ENCODE measurements around the gene MAN1C1.

The MAN1C1 gene

DNA sequence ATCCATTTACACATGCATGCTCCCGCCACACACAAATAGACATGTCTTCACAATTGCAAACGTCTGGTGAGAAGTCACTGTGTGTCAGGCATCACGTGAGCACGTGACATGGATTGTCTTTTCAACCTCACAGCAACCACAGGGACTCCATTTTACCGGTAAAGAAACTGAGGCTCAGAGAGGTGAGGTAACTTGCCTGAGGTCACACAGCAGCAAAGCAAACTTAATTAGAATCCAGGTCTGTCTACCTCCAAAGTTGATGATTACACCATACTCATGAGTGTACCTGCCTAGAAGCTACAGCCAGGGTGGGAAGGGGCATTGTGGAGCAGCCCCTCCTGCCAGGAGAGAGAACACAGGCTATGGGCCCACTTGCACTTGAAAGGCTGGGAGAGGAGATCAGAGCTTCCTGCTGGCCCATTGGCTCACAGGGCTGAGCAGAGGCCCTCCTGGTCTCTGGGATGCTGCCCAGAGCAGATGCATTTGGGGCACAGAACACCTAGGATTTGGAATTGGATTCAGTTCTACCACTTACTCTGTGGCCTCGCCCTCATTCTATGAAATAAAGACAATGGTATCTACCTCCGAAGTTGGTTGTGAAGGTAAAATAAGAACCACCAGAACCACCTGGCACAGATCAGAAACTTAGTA is 139.0 kb downstream of the MAN1C1 start:
- TF ChIP-seq TEAD4 (IDR thresholded peaks at IDR 0.05) (no peak), CEBPB (IDR thresholded peaks at IDR 0.05) (no peak), CREB1 (IDR thresholded peaks at IDR 0.05; ENCODE audit: low read depth) (no peak), EGR1 (IDR thresholded peaks at IDR 0.05) (no peak), YY1 (IDR thresholded peaks at IDR 0.05; ENCODE audit: low read depth) (no peak), NFIC (IDR thresholded peaks at IDR 0.05) (no peak), TAF1 (IDR thresholded peaks at IDR 0.05; ENCODE audit: low read depth) (no peak), FOXM1 (IDR thresholded peaks at IDR 0.05; ENCODE audit: borderline replicate concordance, low read depth) (no peak), RAD21 (IDR thresholded peaks at IDR 0.05; ENCODE audit: low read depth) (no peak), EP300 (IDR thresholded peaks at IDR 0.05; ENCODE audit: borderline replicate concordance) (no peak), TCF12 (IDR thresholded peaks at IDR 0.05; ENCODE audit: low read depth) (no peak), ZBTB7A (IDR thresholded peaks at IDR 0.05; ENCODE audit: low read depth) (no peak)
- TF ChIP-seq, protein P1, sequence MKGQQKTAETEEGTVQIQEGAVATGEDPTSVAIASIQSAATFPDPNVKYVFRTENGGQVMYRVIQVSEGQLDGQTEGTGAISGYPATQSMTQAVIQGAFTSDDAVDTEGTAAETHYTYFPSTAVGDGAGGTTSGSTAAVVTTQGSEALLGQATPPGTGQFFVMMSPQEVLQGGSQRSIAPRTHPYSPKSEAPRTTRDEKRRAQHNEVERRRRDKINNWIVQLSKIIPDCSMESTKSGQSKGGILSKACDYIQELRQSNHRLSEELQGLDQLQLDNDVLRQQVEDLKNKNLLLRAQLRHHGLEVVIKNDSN (IDR thresholded peaks at IDR 0.05), result no peak
- TF ChIP-seq, protein P2, sequence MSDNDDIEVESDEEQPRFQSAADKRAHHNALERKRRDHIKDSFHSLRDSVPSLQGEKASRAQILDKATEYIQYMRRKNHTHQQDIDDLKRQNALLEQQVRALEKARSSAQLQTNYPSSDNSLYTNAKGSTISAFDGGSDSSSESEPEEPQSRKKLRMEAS (IDR thresholded peaks at IDR 0.05), result no peak
- TF ChIP-seq, protein P3, sequence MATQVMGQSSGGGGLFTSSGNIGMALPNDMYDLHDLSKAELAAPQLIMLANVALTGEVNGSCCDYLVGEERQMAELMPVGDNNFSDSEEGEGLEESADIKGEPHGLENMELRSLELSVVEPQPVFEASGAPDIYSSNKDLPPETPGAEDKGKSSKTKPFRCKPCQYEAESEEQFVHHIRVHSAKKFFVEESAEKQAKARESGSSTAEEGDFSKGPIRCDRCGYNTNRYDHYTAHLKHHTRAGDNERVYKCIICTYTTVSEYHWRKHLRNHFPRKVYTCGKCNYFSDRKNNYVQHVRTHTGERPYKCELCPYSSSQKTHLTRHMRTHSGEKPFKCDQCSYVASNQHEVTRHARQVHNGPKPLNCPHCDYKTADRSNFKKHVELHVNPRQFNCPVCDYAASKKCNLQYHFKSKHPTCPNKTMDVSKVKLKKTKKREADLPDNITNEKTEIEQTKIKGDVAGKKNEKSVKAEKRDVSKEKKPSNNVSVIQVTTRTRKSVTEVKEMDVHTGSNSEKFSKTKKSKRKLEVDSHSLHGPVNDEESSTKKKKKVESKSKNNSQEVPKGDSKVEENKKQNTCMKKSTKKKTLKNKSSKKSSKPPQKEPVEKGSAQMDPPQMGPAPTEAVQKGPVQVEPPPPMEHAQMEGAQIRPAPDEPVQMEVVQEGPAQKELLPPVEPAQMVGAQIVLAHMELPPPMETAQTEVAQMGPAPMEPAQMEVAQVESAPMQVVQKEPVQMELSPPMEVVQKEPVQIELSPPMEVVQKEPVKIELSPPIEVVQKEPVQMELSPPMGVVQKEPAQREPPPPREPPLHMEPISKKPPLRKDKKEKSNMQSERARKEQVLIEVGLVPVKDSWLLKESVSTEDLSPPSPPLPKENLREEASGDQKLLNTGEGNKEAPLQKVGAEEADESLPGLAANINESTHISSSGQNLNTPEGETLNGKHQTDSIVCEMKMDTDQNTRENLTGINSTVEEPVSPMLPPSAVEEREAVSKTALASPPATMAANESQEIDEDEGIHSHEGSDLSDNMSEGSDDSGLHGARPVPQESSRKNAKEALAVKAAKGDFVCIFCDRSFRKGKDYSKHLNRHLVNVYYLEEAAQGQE (IDR thresholded peaks at IDR 0.05; ENCODE audit: low read depth), result no peak

- TF ChIP-seq FOXM1 (IDR thresholded peaks at IDR 0.05; ENCODE audit: borderline replicate concordance, low read depth) (no peak), TAF1 (IDR thresholded peaks at IDR 0.05; ENCODE audit: low read depth) (no peak), EGR1 (IDR thresholded peaks at IDR 0.05) (no peak), YY1 (IDR thresholded peaks at IDR 0.05; ENCODE audit: low read depth) (no peak), TCF12 (IDR thresholded peaks at IDR 0.05; ENCODE audit: low read depth) (no peak), ZBTB7A (IDR thresholded peaks at IDR 0.05; ENCODE audit: low read depth) (no peak)
- TF ChIP-seq, protein P1 (IDR thresholded peaks at IDR 0.05), result no peak
- TF ChIP-seq, protein P3 (IDR thresholded peaks at IDR 0.05; ENCODE audit: low read depth), result no peak
These were observed 139.6 kb downstream of the MAN1C1 start for GRCh38 chr1:25756215-25756614.

DNA sequence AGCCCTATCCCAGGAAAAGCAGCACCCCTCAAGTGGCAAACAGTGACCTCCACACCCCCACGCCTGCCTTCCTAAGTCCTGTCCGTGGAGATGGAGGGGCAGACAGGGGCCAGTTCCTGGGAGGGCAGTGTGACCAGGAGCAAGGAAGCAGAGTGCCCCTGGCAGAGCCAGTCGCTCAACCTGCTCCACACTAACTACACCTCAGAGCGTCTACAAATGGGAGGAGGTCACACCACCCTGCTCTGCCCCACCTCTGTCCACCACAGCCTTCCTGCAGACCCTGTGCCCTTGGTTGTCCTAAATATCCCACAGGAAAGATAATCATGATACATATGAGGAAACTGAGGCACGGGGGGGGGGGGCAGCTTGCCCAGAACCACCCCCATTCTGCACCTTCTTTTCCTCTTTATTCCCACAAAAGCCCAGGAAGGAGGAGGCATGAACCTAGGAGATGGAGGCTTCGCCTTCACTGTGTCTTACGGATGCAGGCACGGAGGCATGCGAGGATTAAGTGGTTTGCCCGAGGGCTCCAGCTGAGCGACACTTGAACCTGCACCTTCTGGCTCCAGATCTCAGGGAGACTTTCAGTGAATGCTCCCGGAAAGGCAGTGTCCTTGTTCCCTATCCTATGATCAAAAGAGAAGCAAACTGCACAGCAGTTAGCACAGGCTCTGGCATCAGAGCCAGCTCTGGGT is 140.7 kb downstream of the MAN1C1 start:
- TF ChIP-seq YY1 (IDR thresholded peaks at IDR 0.05; ENCODE audit: low read depth), result no peak
- no peak for TF ChIP-seq CEBPB (IDR thresholded peaks at IDR 0.05)
- TF ChIP-seq, protein P2 (IDR thresholded peaks at IDR 0.05), result no peak
- TF ChIP-seq TEAD4 (IDR thresholded peaks at IDR 0.05), result no peak
- TF ChIP-seq FOXM1 (IDR thresholded peaks at IDR 0.05; ENCODE audit: borderline replicate concordance, low read depth), result no peak
- TF ChIP-seq CREB1 (IDR thresholded peaks at IDR 0.05; ENCODE audit: low read depth), result no peak
- TF ChIP-seq, protein P1 (IDR thresholded peaks at IDR 0.05), result no peak
- TF ChIP-seq, protein P3 (IDR thresholded peaks at IDR 0.05; ENCODE audit: low read depth), result no peak
- no peak for TF ChIP-seq TAF1 (IDR thresholded peaks at IDR 0.05; ENCODE audit: low read depth)
- TF ChIP-seq ZBTB7A (IDR thresholded peaks at IDR 0.05; ENCODE audit: low read depth), result no peak
- TF ChIP-seq NFIC (IDR thresholded peaks at IDR 0.05), result no peak
- no peak for TF ChIP-seq RAD21 (IDR thresholded peaks at IDR 0.05; ENCODE audit: low read depth)
- TF ChIP-seq EGR1 (IDR thresholded peaks at IDR 0.05), result no peak
- TF ChIP-seq TCF12 (IDR thresholded peaks at IDR 0.05; ENCODE audit: low read depth), result no peak
- TF ChIP-seq EP300 (IDR thresholded peaks at IDR 0.05; ENCODE audit: borderline replicate concordance), result no peak
